Endothelial cell of umbilical vein (primary cell): Measurements from ENCODE around the gene RMND5A. TPM values are rescaled to one million over a fixed set of nuclear protein-coding genes. Genes with fewer than 3 reads are reported as not detected.

Experiments
- BruUV-seq: library from RNA; stranded (reverse); fragments of 400-500 nt; replicated peaks from 2 replicates; lab custom pipeline; 2021; lab: Mats Ljungman, UMichigan
- CTCF ChIA-PET: fragments of 300-600, 350-600 bp; sonication (Branson Sonifier 250); formaldehyde crosslinking; loops from one replicate; lab custom pipeline; 2021; ENCODE audit warnings: antibody characterized with exemption, inconsistent platforms; lab: Charles Lee
- POLR2A ChIA-PET: fragments of 300-600, 350-600 bp; sonication (Branson Sonifier 250); formaldehyde crosslinking; loops from one replicate; lab custom pipeline; 2021; ENCODE audit warnings: antibody characterized with exemption, inconsistent platforms; lab: Charles Lee
- DNase-seq: peaks from one replicate; pipeline ENCODE4 v3.0.0-alpha.2; 2011; ENCODE audit warnings: low read depth, low spot score
- FAIRE-seq: peaks from 2 replicates; lab custom pipeline; 2011; peaks lifted over from hg19 to GRCh38; lab: Jason Lieb, UNC
- H2AFZ ChIP-seq: 2 replicates; pipeline ENCODE4 v1.6.0; 2012; ENCODE audit warnings: low read depth, low read length, control low read depth, inconsistent platforms
- H3K27ac ChIP-seq: 2 replicates; pipeline ENCODE4 v1.5.1; 2011; ENCODE audit warnings: low read depth, mild to moderate bottlenecking, control low read depth, low read length, moderate library complexity; ENCODE audit not compliant: insufficient read depth
- H3K27me3 ChIP-seq, 2 experiments: 2 replicates each; pipeline versions ENCODE4 v1.6.0 to v1.6.1; 2011; ENCODE audit warnings: low read length in 2 of 2, mixed read lengths in 1 of 2; ENCODE audit not compliant: control insufficient read depth in 2 of 2, insufficient read depth in 2 of 2
- H3K36me3 ChIP-seq, 2 experiments: 2 replicates in 1 of 2; 3 replicates in 1 of 2; pipeline ENCODE4 v1.5.1; 2011; ENCODE audit warnings: low read length in 2 of 2, mild to moderate bottlenecking in 1 of 2, moderate library complexity in 1 of 2; ENCODE audit not compliant: control insufficient read depth in 2 of 2, insufficient read depth in 2 of 2; ENCODE audit errors: extremely low read depth in 1 of 2
- H3K4me1 ChIP-seq: 3 replicates; pipeline ENCODE4 v1.5.1; 2011; ENCODE audit warnings: mild to moderate bottlenecking, low read length; ENCODE audit not compliant: control insufficient read depth, insufficient read depth; ENCODE audit errors: extremely low read depth
- H3K4me2 ChIP-seq: 2 replicates; pipeline ENCODE4 v1.6.1; 2011; ENCODE audit warnings: low read length, control low read depth, mixed read lengths; ENCODE audit not compliant: insufficient read depth
- H3K4me3 ChIP-seq, 3 experiments: fragments of 200-600 bp in 1 of 3; sonication (generic), shearing (Covaris generic) in 1 of 3; replicated peaks in 1 of 3; 2 replicates each; pipeline ENCODE4 v1.5.1; 2011 to 2016; ENCODE audit warnings: control low read depth in 3 of 3, low read length in 3 of 3, mild to moderate bottlenecking in 2 of 3, inconsistent platforms in 1 of 3, low read depth in 1 of 3, moderate library complexity in 1 of 3; ENCODE audit not compliant: insufficient read depth in 1 of 3
- H3K79me2 ChIP-seq: 2 replicates; pipeline ENCODE4 v1.6.0; 2012; ENCODE audit warnings: low read length, inconsistent platforms; ENCODE audit not compliant: control insufficient read depth, insufficient read depth
- H3K9ac ChIP-seq: replicated peaks from 2 replicates; pipeline ENCODE3; 2011; ENCODE audit warnings: low read length, control low read depth; ENCODE audit not compliant: insufficient read depth; ENCODE audit errors: extremely low read depth
- H3K9me1 ChIP-seq: replicated peaks from 3 replicates; pipeline ENCODE4 v1.6.0; 2011; ENCODE audit warnings: mild to moderate bottlenecking, low read length; ENCODE audit not compliant: control insufficient read depth, insufficient read depth; ENCODE audit errors: extremely low read depth
- H3K9me3 ChIP-seq: replicated peaks from 2 replicates; pipeline ENCODE4 v1.5.1; 2012; ENCODE audit warnings: low read length, inconsistent platforms; ENCODE audit not compliant: control insufficient read depth, insufficient read depth
- H4K20me1 ChIP-seq: replicated peaks from 2 replicates; pipeline ENCODE3; 2011; ENCODE audit warnings: mild to moderate bottlenecking, low read length; ENCODE audit not compliant: control insufficient read depth, insufficient read depth; ENCODE audit errors: extremely low read depth
- EZH2 ChIP-seq: IDR thresholded peaks from 2 replicates; pipeline ENCODE4 v1.6.1; 2012; ENCODE audit warnings: borderline replicate concordance, low read depth, mild to moderate bottlenecking, moderate library complexity, low read length, inconsistent platforms; ENCODE audit not compliant: severe bottlenecking
- FOS ChIP-seq: IDR thresholded peaks from 2 replicates; pipeline ENCODE4 v1.6.1; 2011; ENCODE audit warnings: mild to moderate bottlenecking, low read length, moderate library complexity, borderline replicate concordance; ENCODE audit not compliant: insufficient read depth
- GATA2 ChIP-seq: IDR thresholded peaks from 2 replicates; pipeline ENCODE4 v1.7.0; 2011; ENCODE audit warnings: low read depth, mild to moderate bottlenecking, moderate library complexity, mixed read lengths, low read length; ENCODE audit not compliant: insufficient read length, insufficient read depth
- JUN ChIP-seq: IDR thresholded peaks from 2 replicates; pipeline ENCODE4 v1.6.1; 2011; ENCODE audit warnings: borderline replicate concordance, low read depth; ENCODE audit not compliant: insufficient read length, insufficient read depth
- MYC ChIP-seq: IDR thresholded peaks from one replicate; pipeline ENCODE4 v1.6.1; 2011; ENCODE audit warnings: mild to moderate bottlenecking, low read depth, low read length
- POLR2A ChIP-seq: IDR thresholded peaks from 2 replicates; pipeline ENCODE4 v1.6.1; 2012; ENCODE audit warnings: low read depth, mild to moderate bottlenecking, control low read depth, low read length
- POLR2AphosphoS5 ChIP-seq: IDR thresholded peaks from 2 replicates; pipeline ENCODE4 v1.6.1; 2012; ENCODE audit warnings: low read depth, mild to moderate bottlenecking, control low read depth, low read length, moderate library complexity; ENCODE audit not compliant: insufficient read depth
- dilution Hi-C: fragments of 300-500 bp; cut with MboI; formaldehyde crosslinking; loops from one replicate; pipeline ENCODE4 v1.15.0; 2019; ENCODE audit warnings: low sequenced_read_pairs; ENCODE audit not compliant: extremely low pct_ligation_motif_present
- intact Hi-C: fragments of 100-400 bp; cut with micrococcal nuclease; formaldehyde crosslinking; loops from one replicate; pipeline ENCODE4 v1.10.0; 2022
- polyA plus RNA-seq, 4 experiments: library from polyadenylated mRNA; depleted of rRNA in 3 of 4; stranded (reverse) in 3 of 4; unstranded in 1 of 4; fragments of >200 nt; gene quantifications; 2 replicates each; pipeline versions ENCODE4 v1.2.1 to v1.2.3, GENCODE V29; 2011 to 2012; ENCODE audit warnings: missing spikeins in 1 of 4
- total RNA-seq: library from RNA; stranded (reverse); gene quantifications from 2 replicates; pipeline ENCODE4 v1.2.3, GENCODE V29; 2021
- TF ChIP-seq, protein P1 (sequence below): IDR thresholded peaks from 2 replicates; pipeline ENCODE4 v1.6.1; 2011; ENCODE audit not compliant: insufficient read depth, insufficient read length
- TF ChIP-seq, protein P2 (sequence below), 2 donors: IDR thresholded peaks; 1 replicate in 1 of 2; 2 replicates in 1 of 2; pipeline ENCODE4 v1.5.1; 2011; ENCODE audit warnings: low read length in 2 of 2, mild to moderate bottlenecking in 2 of 2, moderate library complexity in 2 of 2, control low read depth in 1 of 2, inconsistent platforms in 1 of 2, low read depth in 1 of 2; ENCODE audit not compliant: insufficient read depth in 1 of 2; ENCODE audit errors: extremely low read depth in 1 of 2

The RMND5A gene
- total and polyA plus RNA-seq, 2 donors (not counting 3 experiments of a cell fraction or from before 2014, with no cell fraction given), result 10.8 to 21.5 TPM

DNA sequence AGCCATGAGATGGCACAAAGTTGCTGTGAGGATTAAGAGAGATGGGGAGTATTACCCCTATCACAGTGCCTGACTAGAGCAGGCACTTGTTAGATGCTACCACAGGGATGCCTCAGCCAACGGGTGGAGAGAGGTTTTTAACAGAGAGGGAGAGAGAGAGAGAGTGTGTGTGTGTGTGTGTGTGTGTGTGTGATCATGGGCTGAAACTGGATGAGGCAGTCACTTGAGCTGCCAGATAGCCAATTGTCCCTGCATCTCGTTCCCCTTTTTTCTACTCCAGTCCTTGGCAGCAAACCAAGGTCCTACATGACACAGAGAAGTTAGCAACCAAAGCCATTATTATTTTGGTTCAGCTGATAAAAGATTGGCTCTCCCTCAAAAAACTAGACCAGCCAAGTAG lies 67.6 kb downstream of the RMND5A start:
- Histone ChIP-seq H4K20me1 (no peaks in the 10 kb centered on the region), H3K9me1 (no peaks in the 10 kb centered on the region), H3K27ac (no peak overlapping the region), H3K36me3 (no peaks in the 10 kb centered on the region), H3K79me2 (no peaks in the 10 kb centered on the region), H3K27me3 (peaks cover 42 to 57% of the 10 kb centered on the region in 2 experiments), H3K4me3 (no peak overlapping the region), H3K9ac (no peak overlapping the region), H3K4me1 (no peaks in the 10 kb centered on the region), H3K9me3 (no peaks in the 10 kb centered on the region), H3K4me2 (no peak overlapping the region), H2AFZ (no peak overlapping the region)
- no TSS peak for BruUV-seq
- ChIA-PET CTCF (interaction anchor here (0.9 kb wide), 1 partner anchor 8 kb away, joined by 3 read pairs; no protein-coding TSS in a partner anchor), POLR2A (no interaction called here)
- DNase-seq (no peak), FAIRE-seq (no peak)
- TF ChIP-seq EZH2 (no peak), MYC (no peak), JUN (no peak), POLR2A (no peak), POLR2AphosphoS5 (no peak), GATA2 (no peak), FOS (no peak)
- TF ChIP-seq, protein P1, sequence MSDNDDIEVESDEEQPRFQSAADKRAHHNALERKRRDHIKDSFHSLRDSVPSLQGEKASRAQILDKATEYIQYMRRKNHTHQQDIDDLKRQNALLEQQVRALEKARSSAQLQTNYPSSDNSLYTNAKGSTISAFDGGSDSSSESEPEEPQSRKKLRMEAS, result no peak
- TF ChIP-seq, protein P2, sequence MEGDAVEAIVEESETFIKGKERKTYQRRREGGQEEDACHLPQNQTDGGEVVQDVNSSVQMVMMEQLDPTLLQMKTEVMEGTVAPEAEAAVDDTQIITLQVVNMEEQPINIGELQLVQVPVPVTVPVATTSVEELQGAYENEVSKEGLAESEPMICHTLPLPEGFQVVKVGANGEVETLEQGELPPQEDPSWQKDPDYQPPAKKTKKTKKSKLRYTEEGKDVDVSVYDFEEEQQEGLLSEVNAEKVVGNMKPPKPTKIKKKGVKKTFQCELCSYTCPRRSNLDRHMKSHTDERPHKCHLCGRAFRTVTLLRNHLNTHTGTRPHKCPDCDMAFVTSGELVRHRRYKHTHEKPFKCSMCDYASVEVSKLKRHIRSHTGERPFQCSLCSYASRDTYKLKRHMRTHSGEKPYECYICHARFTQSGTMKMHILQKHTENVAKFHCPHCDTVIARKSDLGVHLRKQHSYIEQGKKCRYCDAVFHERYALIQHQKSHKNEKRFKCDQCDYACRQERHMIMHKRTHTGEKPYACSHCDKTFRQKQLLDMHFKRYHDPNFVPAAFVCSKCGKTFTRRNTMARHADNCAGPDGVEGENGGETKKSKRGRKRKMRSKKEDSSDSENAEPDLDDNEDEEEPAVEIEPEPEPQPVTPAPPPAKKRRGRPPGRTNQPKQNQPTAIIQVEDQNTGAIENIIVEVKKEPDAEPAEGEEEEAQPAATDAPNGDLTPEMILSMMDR (IDR thresholded peaks at IDR 0.05; ENCODE audit: extremely low read depth in 1 of 2, insufficient read depth in 1 of 2, low read depth in 1 of 2, low read length in 2 of 2), result no peak
- dilution Hi-C loops, result no loop called here
- intact Hi-C loops, result no loop called here
